Coronary artery (tissue), 2 donors: Measurements from ENCODE around the gene FAM193A.

Experiments used
- DNase-seq: peaks from one replicate; pipeline ENCODE4 v3.0.0-alpha.2; 2017; ENCODE audit warnings: low spot score
- H3K27ac ChIP-seq, 2 donors: fragments of 200-600 bp; sonication (generic); one replicate each; pipeline ENCODE4 v1.5.1; 2016 to 2019
- H3K4me3 ChIP-seq: fragments of 200-600 bp; sonication (generic); 2 replicates; pipeline ENCODE4 v1.5.1; 2016; ENCODE audit warnings: mild to moderate bottlenecking, moderate library complexity
- CTCF ChIP-seq: fragments of 200-600 bp; sonication (generic); IDR thresholded peaks from one replicate; pipeline ENCODE4 v1.5.1; 2019; ENCODE audit warnings: antibody characterized with exemption

Gene FAM193A

GRCh38 chr4:2781911-2782310 lies 245.5 kb downstream of the FAM193A start:
- TF ChIP-seq CTCF, result no peak
- DNase-seq, result peak; percentile 17
- Histone ChIP-seq H3K27ac (no peak overlapping the region), H3K4me3 (no peak overlapping the region)
